GM20000 (cell line): ENCODE results near the gene RPS6KA4.
"Not testable (repeated sequence)": the region's sequence is repeated elsewhere in the genome, so short reads cannot be mapped to it uniquely, and the experiment has no call there.

Experiments used
- DNase-seq: peaks from one replicate; pipeline ENCODE4 v3.0.0; 2012; ENCODE audit warnings: low spot score
- CTCF ChIP-seq: IDR thresholded peaks from 2 replicates; pipeline ENCODE4 v1.5.1; 2012; ENCODE audit warnings: mild to moderate bottlenecking, control low read depth; ENCODE audit errors: extremely low read depth, missing control alignments

Gene RPS6KA4

GRCh38 chr11:64322925-64323260 is 36.1 kb upstream of the RPS6KA4 start:
- no peak for DNase-seq
- TF ChIP-seq CTCF = no peak

GRCh38 chr11:64323373-64323772 is 35.6 kb upstream of the RPS6KA4 start:
- no peak for DNase-seq
- no peak for TF ChIP-seq CTCF

GRCh38 chr11:64323984-64324383 is 35.0 kb upstream of the RPS6KA4 start:
- not testable (repeated sequence) for DNase-seq

GRCh38 chr11:64324692-64325469 is 34.1 kb upstream of the RPS6KA4 start:
- TF ChIP-seq CTCF = no peak
- no peak for DNase-seq

GRCh38 chr11:64327375-64327774 is 31.6 kb upstream of the RPS6KA4 start:
- TF ChIP-seq CTCF = no peak
- no peak for DNase-seq

GRCh38 chr11:64327993-64328392 is 31.0 kb upstream of the RPS6KA4 start:
- no peak for TF ChIP-seq CTCF
- DNase-seq = no peak

- no peak for TF ChIP-seq CTCF
- no peak for DNase-seq
Measured at GRCh38 chr11:64330888-64331287, 28.1 kb upstream of the RPS6KA4 start.
